ENCODE results near the gene FER1L5.

- no peak for TF ChIP-seq MAX (IDR thresholded peaks at IDR 0.05; ENCODE audit: insufficient read depth, insufficient read length)
- TF ChIP-seq GATA2 (IDR thresholded peaks at IDR 0.05; ENCODE audit: insufficient read depth, insufficient read length, low read depth, low read length), result no peak
- TF ChIP-seq POLR2A (IDR thresholded peaks at IDR 0.05; ENCODE audit: low read depth, low read length), result no peak
- TF ChIP-seq CTCF (IDR thresholded peaks at IDR 0.05; ENCODE audit: extremely low read depth in 1 of 2, insufficient read depth in 1 of 2, low read depth in 1 of 2, low read length in 2 of 2), result no peak
- no peak for TF ChIP-seq JUN (IDR thresholded peaks at IDR 0.05; ENCODE audit: borderline replicate concordance, insufficient read depth, insufficient read length, low read depth)
- no peak for TF ChIP-seq EZH2 (IDR thresholded peaks at IDR 0.05; ENCODE audit: borderline replicate concordance, low read depth, low read length, severe bottlenecking)
- TF ChIP-seq POLR2AphosphoS5 (IDR thresholded peaks at IDR 0.05; ENCODE audit: insufficient read depth, low read depth, low read length), result no peak
Measured at GRCh38 chr2:96623116-96623515, 19.4 kb upstream of the FER1L5 start.

All from endothelial cell of umbilical vein (primary cell).